Thyroid gland (tissue), 4 donors: Measurements from ENCODE around the gene SOCS1. TPM values are rescaled to one million over a fixed set of nuclear protein-coding genes. Genes with fewer than 3 reads are reported as not detected.

Experiments
- DNase-seq, 2 donors: peaks; one replicate each; pipeline ENCODE4 v3.0.0-alpha.2; 2019
- H3K27ac ChIP-seq, 3 donors: fragments of 200-600 bp; sonication (generic); 1 replicate in 2 of 3; 2 replicates in 1 of 3; pipeline ENCODE4 v1.5.1; 2016 to 2019; ENCODE audit warnings: mild to moderate bottlenecking in 1 of 3, moderate library complexity in 1 of 3
- H3K27me3 ChIP-seq: fragments of 200-600 bp; sonication (generic); one replicate; pipeline ENCODE4 v1.5.1; 2019
- H3K36me3 ChIP-seq, 2 donors: fragments of 200-600 bp; sonication (generic); one replicate each; pipeline ENCODE4 v1.5.1; 2016 to 2019
- H3K4me1 ChIP-seq, 2 donors: fragments of 200-600 bp; sonication (generic); one replicate each; pipeline ENCODE4 v1.5.1; 2017 to 2019
- H3K4me3 ChIP-seq, 3 donors: fragments of 200-600 bp; sonication (generic); replicated peaks in 1 of 3; 1 replicate in 2 of 3; 2 replicates in 1 of 3; pipeline ENCODE4 v1.5.1; 2016; ENCODE audit warnings: mild to moderate bottlenecking in 1 of 3
- H3K9me3 ChIP-seq: fragments of 200-600 bp; sonication (generic); one replicate; pipeline ENCODE4 v1.5.1; 2017
- CTCF ChIP-seq, 6 experiments: fragments of 200-600 bp in 3 of 6; fragments of 450-650 bp in 3 of 6; sonication (generic) in 3 of 6; IDR thresholded peaks; one replicate each; pipeline ENCODE4 v1.5.1; 2016 to 2019; ENCODE audit warnings: antibody characterized with exemption in 6 of 6, mild to moderate bottlenecking in 2 of 6, inconsistent platforms in 1 of 6, moderate library complexity in 1 of 6
- POLR2A ChIP-seq, 2 donors: fragments of 450-650 bp; IDR thresholded peaks; one replicate each; pipeline ENCODE4 v1.6.1; 2017; ENCODE audit warnings: antibody characterized with exemption in 2 of 2, mild to moderate bottlenecking in 2 of 2, moderate library complexity in 1 of 2
- WGBS, 2 donors: methylation state at CpG; one replicate each; pipeline ENCODE4 v1.1.5; 2017; 5-methylcytosine and 5-hydroxymethylcytosine counted together
- intact Hi-C: fragments of 100-400 bp; cut with DNase I; formaldehyde crosslinking; loops from one replicate; pipeline ENCODE4 v1.15.1; 2023
- total RNA-seq, 4 donors: library from RNA; depleted of rRNA; stranded (reverse); fragments of >200 nt; gene quantifications; one replicate each; pipeline ENCODE4 v1.2.3, GENCODE V29; 2016

The SOCS1 gene
- total RNA-seq, 4 donors from 2014 or later, result 2.4 to 11.3 (median 6.2) TPM

DNA sequence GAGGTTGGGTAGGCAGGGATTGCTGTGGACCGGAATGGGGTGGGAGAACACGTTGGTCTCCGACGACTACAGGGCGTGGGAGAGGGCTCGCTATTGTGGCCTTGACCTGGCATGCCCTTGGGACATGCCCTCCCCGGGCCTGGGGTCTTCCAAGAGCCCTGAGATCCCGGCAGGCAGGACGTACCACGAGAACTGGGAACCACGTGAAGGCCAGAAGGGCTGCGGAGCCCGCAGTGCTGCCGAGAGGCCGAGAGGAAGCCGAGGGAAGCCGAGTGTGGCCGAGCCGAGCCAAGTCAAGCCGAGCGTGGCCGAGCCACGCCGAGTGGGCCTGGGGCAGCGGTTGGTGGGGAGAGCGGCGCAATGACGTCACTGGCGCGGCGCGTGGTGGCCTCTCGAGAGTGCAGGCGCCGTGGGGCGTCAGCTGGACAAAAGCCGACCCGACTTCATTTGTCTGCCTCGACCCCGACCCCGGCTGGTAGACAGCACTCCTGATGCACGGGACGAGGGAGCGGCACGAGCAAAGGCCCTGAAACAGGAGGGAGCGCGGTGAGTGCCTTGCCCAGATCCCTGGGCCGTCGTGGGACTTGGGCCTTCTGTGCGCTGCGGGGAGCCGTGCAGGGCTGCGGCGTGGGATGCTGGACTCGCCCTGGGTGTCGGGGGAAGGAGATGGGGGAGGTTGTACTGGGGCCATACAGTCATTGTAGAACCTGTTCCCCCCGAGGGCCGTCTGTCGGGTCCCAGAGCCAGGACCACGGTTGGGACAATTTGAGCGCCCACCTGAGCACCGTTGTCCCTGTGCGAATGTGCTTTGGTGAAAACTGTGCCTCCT lies 6.6 kb downstream of the SOCS1 start:
- Histone ChIP-seq H3K36me3 (no peaks in the 10 kb centered on the region), H3K27ac (no peak overlapping the region), H3K4me1 (peaks cover 2 to 10% of the 10 kb centered on the region in 2 donors), H3K9me3 (no peaks in the 10 kb centered on the region), H3K27me3 (no peaks in the 10 kb centered on the region), H3K4me3 (no peak overlapping the region)
- TF ChIP-seq CTCF (IDR thresholded peaks at IDR 0.05) (no peak), POLR2A (IDR thresholded peaks at IDR 0.05) (no peak)
- WGBS, 2 donors, result 93 to 97% methylated on average over 52 to 60 of the region's 63 CpGs
- no peak for DNase-seq
- intact Hi-C loops, result no loop called here

DNA sequence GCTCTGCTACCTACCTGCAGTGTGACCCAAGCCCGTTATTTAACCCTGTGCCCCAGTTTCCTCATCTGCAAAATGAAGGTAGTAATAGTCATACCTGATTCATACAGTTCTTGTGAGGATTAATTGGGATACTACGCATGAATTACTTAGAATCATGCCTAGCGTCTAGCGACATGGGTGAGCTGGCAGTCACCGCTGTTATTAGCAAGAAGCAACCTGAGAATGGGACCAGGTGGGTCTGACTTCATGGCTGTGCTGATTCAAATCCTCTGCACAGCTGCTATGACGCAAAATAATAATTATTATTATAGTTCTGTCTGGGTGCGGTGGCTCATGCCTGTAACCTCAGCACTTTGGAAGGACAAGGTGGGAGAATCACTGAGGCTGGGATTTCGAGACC lies 7.9 kb downstream of the SOCS1 start:
- intact Hi-C loops, result no loop called here
- H3K36me3 ChIP-seq, result no peaks in the 10 kb centered on the region
- H3K9me3 ChIP-seq, result no peaks in the 10 kb centered on the region
- H3K4me3 ChIP-seq, result no peak overlapping the region
- H3K4me1 ChIP-seq, result no peaks in the 10 kb centered on the region
- 96 to 98% methylated on average over 8 of the region's 8 CpGs for WGBS, 2 donors
- TF ChIP-seq POLR2A (IDR thresholded peaks at IDR 0.05) (no peak), CTCF (IDR thresholded peaks at IDR 0.05) (no peak)
- DNase-seq, result no peak
- no peaks in the 10 kb centered on the region for H3K27me3 ChIP-seq
- no peak overlapping the region for H3K27ac ChIP-seq

GRCh38 chr16:11245988-11246387 lies 10.0 kb downstream of the SOCS1 start:
- intact Hi-C loops, result no loop called here
- TF ChIP-seq CTCF (IDR thresholded peaks at IDR 0.05), result no peak
- no peak for TF ChIP-seq POLR2A (IDR thresholded peaks at IDR 0.05)
- H3K4me3 ChIP-seq, result no peak overlapping the region
- H3K36me3 ChIP-seq, result no peaks in the 10 kb centered on the region
- no peak for DNase-seq
- no peaks in the 10 kb centered on the region for H3K4me1 ChIP-seq
- H3K27me3 ChIP-seq, result no peaks in the 10 kb centered on the region
- no peak overlapping the region for H3K27ac ChIP-seq
- H3K9me3 ChIP-seq, result no peaks in the 10 kb centered on the region

- Histone ChIP-seq H3K4me1 (no peaks in the 10 kb centered on the region), H3K36me3 (no peaks in the 10 kb centered on the region), H3K9me3 (no peaks in the 10 kb centered on the region), H3K4me3 (no peak overlapping the region), H3K27ac (no peak overlapping the region), H3K27me3 (no peaks in the 10 kb centered on the region)
- WGBS, 2 donors, result 84 to 91% methylated on average over 5 of the region's 5 CpGs
- intact Hi-C loops, result no loop called here
- no peak for DNase-seq
- TF ChIP-seq CTCF (IDR thresholded peaks at IDR 0.05) (no peak), POLR2A (IDR thresholded peaks at IDR 0.05) (no peak)
Measured at GRCh38 chr16:11245222-11245737, 10.7 kb downstream of the SOCS1 start.

DNA sequence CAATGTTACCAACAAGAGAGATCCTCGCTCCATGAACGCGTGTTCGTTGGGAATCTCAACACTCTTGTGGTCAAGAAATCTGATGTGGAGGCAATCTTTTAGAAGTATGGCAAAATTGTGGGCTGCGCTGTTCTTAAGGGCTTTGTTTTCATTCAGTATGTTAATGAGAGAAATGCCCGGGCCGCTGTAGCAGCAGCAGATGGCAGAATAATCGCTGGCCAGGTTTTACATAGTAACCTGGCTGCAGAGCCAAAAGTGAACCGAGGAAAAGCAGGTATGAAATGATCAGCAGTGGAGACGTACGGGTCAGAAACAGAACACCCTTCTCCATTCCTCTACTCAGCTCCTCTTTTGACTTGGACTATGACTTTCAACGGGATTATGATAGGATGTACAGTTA lies 13.3 kb downstream of the SOCS1 start:
- Histone ChIP-seq H3K27ac (no peak overlapping the region), H3K9me3 (no peaks in the 10 kb centered on the region), H3K4me1 (peaks cover 0 to 3% of the 10 kb centered on the region in 2 donors), H3K4me3 (no peak overlapping the region), H3K36me3 (no peaks in the 10 kb centered on the region), H3K27me3 (no peaks in the 10 kb centered on the region)
- intact Hi-C loops, result no loop called here
- 69 to 73% methylated on average over 12 of the region's 12 CpGs for WGBS, 2 donors
- no peak for DNase-seq
- TF ChIP-seq CTCF (IDR thresholded peaks at IDR 0.05), result no peak
- TF ChIP-seq POLR2A (IDR thresholded peaks at IDR 0.05), result no peak
